Measurements from ENCODE around the gene ADGRF1.
A peak's percentile ranks its signal among the peaks of the same experiment; 100 is the strongest.
"Not testable (repeated sequence)": the region's sequence is repeated elsewhere in the genome, so short reads cannot be mapped to it uniquely, and the experiment has no call there.

Gene ADGRF1

DNA sequence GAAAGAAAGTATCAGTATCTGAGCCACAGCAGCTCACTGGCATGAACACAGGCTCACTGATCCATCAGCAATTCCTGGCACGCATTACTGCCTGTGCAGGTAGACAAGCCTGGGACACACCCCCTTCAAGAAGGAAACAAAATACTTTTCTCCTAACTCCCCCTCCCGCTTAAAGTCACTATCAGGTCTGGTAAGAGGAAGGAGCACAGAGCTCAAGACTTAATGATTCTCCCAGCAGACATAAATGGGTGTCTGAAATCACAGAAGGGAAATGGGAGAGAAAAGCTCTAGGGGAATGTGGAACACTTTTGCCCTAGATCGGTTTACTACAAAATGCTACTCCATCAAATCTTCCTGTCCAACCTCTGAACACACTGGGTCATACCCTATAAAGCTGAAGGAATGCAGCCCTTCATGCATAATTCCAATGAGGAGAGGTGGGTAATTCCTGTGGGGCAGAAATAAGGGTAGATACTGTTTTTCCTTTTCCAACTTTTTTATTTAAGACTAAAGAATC is at the start of gene ADGRF1:
Gene ADGRF1, minus strand, starts transcription at position 58 of the 517 bp plus-strand sequence. CDS start 13,271 bp downstream, outside the sequence.
- DNase-seq: no peak

DNA sequence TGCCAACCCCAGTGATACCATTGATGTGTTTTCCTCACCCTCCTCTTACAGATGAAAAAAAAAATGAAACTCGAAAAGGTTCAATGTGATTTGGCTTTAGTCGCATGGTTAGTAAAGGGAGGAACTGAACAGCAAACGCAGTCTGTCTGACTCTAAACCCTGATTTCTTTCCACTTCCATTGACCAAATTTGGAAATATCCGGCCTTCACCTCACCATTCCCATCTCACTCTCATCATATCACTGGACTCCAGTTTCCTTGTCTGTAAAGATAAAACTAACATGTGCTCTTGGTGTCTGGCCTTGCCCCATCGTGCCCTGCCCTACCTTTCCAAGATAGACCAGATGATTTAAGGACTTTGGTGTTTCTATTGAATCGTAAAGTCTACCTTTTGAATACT is 48.7 kb upstream of the ADGRF1 start:
- no peak for DNase-seq

DNA sequence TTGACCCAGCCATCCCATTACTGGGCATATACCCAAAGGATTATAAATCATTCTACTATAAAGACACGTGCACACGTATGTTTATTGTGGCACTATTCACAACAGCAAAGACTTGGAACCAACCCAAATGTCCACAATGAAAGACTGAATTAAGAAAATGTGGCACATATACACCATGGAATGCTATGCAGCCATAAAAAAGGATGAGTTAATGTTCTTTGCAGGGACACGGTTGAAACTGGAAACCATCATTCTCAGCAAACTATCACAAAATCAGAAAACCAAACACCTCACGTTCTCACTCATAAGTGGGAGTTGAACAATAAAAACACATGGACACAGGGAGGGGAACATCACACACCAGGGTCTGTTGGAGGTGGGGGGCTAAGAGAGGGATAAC is 47.3 kb upstream of the ADGRF1 start:
- DNase-seq: not testable (repeated sequence)

DNA sequence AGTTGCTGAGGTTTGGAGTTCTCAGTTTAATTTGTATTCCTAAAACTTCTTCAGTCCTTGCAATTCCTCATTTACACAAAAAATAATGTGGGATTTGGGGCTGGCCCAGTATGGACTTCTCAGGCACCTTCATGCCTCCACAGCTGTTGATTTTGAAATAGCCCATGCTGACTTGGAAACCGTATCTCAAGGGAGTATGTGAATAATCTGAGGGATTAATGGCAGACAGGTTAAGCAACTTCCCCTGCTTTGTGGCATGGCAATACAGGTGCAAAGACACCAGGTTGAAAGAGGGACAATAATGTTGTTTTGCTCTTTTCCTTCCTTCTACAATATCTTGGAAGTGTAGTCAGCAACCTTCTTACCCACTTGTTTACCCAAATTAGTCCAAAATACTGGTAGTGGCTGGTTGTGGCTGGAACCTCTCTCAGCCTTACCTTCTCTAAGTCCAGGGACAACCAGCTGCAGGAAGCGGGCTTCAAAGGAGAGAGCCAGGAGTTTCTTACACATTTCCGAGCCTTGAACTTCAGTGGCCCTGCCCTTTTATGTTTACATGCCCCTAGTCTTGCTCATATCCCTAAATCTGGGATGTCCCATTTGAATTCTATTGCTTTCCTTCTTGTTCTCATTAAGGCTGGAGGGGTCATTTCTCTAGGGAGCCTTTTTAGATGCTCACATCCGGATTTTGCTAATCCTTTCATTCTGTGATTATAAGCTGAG is 44.1 kb upstream of the ADGRF1 start:
- DNase-seq: no peak

DNA sequence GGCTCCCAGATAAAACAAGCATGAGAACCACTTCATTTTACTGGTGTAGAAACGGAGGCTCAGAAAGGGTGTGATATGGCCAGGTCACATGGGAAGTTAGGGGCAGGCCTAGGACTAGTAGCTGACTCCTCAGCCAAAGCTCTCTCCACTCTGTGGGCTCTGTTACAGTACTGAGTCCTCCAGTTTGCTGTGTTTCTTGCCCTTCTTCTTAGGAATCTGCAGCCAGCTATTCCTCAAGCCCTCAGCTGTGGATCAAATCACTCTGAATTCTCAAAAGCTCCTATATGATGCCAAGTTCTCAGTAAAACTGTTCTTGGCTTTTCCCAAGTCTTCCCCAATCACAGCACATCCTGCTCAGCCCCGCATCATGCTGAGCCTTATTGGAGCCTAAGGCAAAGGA is 42.5 kb upstream of the ADGRF1 start:
- DNase-seq: no peak

DNA sequence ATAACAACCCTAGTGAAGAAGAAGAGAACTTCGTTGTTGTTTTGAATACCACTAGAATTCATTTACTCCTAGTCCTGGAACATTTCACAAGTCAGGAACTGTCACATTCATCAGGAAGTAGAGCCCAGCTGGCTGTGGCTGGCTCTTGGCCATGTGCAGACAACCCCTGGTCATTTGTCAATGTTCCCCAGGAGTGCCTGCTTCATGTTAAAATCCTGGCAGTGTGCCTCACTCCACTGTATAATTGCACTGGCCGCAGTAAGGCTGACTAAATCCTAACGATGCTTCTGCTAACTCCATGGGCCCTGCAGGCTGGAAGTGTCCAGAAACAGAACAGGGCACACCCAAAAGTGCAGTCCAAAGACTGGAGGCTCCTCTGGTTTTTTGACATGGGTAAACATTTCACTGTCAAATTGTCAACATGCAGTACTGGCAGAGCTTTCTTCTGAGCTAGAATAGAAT is 41.5 kb upstream of the ADGRF1 start:
- DNase-seq: peak; percentile 22 to 40 (median 38)

DNA sequence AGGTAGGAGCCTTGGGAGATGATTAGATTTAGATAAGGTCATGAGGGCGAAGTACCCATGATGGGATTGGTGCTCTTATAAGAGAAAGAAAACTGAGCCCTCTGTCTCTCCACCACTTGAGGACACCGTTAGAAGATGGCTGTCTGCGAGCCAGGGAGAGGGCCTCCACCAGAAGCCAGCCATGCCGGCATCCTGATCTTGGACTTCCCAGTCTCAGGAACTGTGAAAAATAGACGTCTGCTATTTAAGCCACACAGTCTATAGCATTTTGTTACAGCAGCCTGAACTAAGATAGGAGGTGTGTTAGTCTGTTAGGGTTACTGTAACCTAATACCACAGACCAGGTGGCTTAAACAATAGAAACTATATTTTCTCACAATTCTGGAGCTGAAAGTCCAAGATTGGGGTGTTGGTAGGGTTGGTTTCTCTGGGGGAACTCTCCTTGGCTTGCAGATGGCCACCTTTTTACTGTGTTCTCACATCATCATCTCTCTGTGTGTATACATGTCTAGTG is 38.0 kb upstream of the ADGRF1 start:
- no peak for DNase-seq

DNA sequence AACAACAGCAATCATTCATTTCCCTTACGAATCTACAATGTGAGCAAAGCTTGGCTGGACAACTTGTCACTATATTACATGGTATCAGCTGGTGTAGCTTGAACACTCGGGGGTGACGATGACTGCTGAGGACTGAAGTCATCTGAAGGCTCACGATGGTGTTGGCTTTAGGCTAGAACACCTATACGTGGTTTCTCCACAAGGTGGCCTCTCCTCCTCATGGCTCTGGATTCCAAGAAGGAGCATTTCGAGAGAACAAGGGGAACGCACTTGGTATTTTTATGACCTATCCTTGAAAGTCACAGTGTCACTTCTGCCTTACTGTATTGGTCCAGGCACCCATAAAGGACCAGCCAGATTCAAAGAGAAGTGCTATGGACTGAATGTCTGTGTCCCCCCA is 37.5 kb upstream of the ADGRF1 start:
- DNase-seq: peak in 2 of 3 donors; percentile 21 to 22

DNA sequence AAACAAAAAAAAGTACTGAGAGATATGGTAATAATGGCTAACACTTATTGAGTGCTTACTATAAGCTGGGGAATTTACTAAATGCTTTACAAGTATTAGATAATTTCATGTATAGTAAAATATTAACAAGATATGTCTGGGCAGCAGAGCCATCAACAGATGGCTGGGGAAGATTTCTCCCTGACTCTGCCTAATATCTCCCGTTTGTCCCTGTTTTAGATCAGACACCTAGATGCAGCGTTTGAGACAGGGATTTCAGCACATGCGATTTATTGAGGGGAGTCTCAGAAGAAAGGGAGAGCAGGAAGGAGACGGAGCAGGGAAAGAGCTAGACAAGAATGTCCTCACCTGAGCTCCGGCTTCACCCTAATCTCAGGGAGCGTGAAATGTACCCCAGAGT is 36.9 kb upstream of the ADGRF1 start:
- no peak for DNase-seq

DNA sequence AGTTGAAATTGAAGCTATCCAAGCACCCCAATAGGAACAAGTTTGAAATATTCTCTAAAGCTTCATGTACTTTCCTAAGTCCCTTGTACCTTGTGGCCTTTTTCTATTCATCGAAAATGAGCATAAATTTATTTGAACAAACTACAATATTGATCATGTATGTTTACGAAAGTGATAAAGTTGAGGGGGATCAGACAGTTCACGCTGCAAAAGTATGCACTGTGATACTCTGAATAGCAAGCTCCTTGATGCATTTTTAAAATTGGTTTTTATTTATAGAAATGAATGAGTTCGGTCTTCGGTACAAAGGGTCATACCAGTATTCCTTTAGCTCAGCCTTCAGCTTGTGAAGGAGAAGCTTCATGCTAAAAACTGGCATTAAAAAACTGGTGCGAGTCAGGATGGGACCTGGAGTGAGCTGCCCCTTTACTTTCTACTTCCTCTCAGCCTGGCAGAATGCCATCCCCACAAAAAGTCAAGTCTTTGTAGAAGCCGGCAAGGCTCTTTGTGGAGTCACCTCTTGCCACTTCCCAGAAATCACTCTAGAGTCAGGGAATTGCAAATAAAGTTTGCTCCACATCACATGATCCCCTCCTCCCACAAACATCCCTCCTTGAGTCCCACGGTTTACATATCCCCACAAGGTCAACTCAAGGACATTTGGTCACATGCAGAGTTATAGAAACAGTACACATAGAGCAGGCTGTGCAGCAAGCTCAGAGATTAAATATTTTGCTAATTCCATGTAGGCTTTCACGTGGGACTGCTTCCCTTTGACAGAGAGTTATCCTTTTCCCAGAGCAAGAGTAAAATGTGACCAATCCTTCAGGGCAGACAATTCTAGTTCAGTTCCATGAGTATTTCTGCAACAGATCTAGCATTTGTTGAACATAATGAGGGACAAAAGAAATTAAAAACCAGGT is 34.6 kb upstream of the ADGRF1 start:
- DNase-seq: peak; percentile 42 to 68 (median 59)

DNA sequence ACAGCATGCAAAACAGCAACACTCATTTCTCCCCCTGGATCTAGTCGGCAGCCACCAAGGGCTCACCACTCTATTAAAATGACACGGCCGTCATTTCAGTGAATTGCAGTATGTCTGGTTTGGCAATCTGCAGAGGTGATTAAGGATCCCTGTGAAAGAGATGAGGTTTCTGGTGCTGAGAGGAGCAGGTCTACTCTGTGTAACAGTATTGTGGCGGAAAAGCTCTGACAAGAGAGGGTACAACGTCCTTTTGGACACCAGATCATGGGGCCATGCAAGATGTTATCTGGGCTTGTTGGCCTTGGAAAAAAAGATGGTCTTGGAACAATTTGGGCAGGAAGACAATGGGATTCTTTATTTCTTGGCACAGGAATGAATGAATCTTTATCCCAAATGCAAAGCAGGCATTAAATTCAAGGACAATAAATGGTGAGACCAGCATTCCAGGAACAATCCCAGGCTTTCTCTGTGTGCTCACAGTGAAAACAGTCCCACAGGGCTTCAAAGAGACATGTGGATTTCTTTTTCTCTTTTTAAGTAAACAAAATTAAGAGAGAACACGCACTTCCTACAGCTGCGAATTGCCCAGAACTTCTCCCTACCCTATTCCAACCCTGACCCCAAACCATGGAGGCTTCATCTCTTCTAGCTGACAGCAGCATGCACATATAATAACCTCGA is 33.7 kb upstream of the ADGRF1 start:
- no peak for DNase-seq

DNA sequence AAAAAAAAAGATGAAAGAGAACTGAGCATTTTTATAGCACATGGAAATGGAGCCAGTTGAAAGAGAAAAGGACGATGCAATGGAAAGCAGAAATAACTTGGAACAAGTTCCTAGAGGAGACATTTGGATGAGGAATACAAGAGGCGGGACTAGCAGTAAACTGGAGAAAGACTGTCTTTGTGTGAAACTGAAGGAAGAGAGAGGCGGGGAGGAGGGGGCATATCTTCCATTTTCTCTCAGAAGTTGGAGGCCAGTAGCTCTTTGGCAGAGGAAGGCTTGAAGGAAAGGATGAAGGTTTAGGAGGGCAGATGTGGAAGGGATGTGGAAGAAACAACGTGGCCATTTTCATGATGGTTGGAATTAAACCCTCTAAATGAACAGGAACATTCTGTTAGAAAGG is 33.0 kb upstream of the ADGRF1 start:
- DNase-seq: no peak

DNA sequence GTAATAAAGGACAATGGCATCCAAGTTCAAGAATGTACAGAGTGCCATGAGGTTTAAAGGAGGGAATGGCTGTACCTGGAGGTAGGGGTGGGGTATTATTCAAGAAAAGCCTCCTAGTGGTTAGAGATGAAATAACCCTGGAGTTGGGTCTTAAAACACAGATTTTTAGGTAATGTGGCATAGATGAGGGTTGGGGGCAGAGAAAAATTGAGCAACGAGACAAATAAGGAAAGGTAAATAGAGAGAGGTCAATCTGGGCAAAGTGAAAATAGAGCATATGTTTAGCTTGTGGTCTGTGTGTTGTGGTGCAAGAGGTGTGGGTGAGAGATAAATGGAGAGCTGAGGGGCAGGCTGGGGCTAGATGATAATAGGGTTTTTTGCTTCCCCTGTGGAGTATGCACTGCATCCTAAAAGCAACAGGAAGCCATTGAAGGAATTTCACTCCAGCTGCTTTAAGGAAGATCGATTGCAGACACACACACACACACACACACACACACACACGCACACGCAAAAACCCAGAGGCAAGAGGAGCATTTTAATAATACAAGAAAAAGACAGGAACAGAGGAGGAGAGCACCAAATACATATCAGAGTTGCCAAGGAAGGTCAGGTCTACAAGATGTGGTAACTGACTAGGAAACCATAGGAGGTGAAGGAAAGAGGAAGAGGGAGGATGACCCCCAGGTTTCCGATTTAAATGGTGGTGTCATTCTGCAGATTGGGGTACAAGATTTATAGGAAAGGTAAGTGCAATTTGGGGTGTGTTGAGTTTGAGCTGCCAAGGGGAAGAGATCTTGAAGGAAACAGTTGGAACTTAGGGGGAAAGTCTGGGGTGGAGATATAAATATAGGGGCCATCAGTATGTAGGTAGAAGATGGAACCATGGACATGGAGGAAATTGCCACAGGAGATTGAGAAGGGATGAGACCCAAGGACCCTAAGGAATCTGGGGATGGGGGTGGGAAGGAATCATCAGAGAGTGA is 31.3 kb upstream of the ADGRF1 start:
- no peak for DNase-seq

DNA sequence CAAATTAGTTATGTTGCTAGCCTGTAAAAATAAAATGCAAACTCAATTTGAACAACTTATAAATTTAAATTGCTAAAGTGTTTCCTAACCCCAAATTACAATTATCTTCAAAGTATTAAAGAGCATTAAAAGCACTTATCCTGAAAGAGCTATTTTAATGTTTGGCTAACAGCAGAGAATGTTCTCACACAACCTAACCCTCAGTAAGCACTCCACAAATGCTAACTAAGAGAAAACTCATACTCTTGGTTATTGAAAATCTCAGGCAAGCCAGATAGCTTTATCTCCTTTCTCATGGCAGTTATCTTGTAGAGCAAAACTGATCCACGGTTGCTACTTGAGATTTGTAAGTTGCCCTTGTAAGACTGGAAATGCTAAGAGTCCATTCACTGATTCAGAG is 30.5 kb upstream of the ADGRF1 start:
- DNase-seq: no peak

DNA sequence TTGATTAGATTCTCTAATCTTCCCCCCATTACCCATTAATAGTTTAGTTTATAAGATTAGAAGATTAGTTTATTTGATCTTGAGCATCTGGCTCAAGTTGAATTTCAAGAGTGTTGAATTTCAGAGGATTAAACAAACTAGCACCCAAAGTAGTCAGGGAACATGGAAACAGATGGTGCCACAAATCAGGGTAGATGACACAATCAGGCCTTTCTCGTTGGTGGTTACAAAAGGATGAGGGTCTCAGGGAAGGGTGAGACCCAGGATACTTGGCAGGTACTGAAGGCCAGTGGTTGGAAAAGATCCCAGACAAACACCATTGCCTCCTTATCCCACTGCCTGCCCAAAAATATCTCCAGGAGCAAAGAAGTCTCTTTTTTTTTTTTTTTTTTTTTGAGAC is 29.5 kb upstream of the ADGRF1 start:
- no peak for DNase-seq

DNA sequence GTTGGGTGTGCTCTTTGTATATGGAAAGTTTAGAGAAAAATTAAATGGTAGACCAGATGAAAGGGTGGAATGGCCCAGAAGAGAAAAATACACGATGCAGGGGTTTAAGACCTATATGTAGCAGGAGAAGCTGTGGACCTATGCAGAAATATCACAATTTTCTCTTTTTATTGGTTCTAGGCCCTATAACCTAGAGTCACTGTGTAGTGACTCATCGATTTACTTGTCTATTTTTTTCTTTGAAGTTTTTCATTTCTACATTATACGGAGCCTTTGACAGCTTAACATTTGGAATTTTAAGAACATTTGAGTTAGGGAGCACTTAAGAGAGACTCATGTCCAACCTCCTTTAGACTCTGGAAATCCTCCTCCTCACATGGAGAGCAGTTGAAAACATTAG is 28.3 kb upstream of the ADGRF1 start:
- DNase-seq: no peak

DNA sequence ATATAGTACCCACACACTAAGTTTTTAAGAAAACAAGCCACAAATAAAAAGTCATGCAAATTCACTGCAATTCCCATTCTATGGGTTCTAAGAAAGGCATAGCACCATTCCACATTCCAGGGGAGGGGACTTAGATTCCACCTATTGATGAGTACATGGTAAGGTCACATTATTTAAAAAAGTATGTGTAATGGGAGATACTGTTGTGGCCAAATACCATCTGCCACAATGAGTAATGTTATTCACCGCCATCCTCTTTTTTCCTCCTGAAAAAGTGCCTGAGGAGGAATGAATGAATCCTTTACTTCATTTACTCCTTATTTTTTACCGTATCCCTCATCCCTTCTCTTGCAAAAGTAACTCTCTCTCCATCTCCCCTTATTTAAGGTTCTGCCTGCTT is 27.0 kb upstream of the ADGRF1 start:
- DNase-seq: no peak

DNA sequence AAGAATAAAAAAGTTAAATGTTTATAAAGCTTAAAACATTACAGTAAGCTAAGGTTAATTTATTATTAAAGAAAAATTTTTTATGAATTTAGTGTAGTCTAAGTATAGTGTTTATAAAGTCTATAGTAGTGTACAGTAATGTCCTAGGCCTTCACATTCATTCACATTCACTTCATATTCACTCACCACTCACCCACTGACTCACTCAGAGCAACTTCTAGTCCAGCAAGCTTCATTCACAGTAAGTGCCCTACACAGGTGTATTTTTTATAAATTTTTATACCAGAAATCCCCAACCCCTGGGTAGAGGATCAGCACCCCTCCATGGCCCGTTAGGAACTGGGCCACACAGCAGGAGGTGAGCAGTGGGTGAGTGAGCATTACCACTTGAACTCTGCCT is 24.3 kb upstream of the ADGRF1 start:
- DNase-seq: no peak

DNA sequence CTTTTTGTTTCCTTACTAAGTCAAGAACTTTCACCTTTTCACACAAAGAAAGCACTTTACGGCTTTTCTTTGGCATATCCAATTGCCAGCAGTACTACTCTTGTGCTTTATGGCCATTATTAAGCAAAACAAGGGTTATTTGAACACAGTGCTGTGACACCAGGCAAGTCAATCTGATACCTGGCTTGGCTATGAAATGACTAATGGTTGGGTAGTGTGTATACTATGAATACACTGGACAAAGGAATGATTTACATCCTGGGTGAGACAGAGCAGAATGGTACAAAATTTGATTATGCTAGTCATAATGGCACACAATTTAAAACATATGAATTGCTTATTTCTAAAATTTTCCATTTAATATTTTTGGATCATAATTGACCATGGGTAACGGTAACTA is 22.1 kb upstream of the ADGRF1 start:
- DNase-seq: no peak

DNA sequence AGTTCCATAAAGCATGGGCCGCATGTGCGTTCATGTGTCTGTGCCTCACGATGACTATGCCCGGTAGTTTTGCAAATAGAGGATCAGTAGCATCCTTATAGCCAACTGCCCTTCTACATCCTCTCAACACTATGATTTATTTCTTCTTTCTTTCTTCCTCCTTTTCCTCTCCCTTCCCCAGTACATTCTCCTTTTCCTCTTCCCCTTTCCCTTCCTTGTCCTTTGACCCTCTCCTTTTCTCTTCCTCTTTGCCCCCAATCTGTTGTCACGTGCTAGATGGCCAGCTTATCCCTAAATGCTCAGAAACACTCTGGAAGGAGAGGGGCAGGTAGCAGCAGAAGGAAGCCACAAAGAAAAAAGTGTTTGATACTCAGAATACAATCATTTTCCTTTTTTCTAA is 20.2 kb upstream of the ADGRF1 start:
- no peak for DNase-seq

Measured in suppressor macrophage treated with lipopolysaccharide for 1 hour (primary cell).